HG02678 (cell line): ENCODE results near the gene CD300H.

ENCODE experiments used
- ATAC-seq: cut with Tn5 transposase; IDR thresholded peaks from one replicate; pipeline ENCODE4 v1.9.1; 2021; ENCODE audit warnings: mild to moderate bottlenecking, moderate library complexity; ENCODE audit not compliant: unreplicated experiment

Gene CD300H

DNA sequence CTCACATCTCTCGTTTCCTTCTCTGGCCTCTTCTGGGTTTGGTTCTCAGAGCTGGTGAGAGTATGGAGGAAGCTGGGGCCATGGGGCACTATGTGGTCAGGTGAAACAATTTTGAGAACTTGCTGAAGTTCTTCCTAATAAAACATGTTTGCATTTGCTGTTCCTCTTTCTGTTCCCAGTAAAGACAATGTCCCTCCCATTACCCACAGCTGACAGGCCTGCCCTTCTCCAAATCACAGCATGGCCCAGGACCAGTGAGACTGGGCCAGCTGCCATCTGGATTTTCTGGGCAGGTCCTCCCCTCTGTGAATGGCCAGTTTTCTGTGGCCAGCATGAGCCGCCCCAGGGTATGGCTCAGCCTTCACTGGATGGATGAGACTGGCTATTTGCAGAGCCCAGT, at the start of gene CD300H:
Gene CD300H (minus strand): TSS at position 113 of the 400 bp plus-strand sequence.
- ATAC-seq: no peak

DNA sequence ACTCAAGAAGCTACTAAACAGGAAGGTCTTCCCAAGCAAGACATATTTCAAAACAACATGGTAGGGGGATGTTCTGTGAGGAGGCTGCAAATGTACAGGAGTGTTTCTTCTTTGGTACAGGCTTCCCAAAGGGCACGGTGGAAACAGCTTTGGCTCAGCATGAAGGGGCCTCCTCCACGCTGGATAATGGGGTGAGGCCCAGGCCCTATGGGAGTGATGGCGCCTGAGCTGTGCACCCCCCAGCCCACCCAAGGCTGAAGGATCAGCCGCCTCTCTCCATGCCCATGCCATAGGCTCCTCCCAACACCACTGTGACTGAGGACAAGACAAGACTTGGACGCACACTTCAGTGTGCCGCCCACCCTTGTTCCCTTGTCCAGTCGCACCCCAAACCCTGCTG, 49.4 kb upstream of the CD300H start:
- no peak for ATAC-seq

DNA sequence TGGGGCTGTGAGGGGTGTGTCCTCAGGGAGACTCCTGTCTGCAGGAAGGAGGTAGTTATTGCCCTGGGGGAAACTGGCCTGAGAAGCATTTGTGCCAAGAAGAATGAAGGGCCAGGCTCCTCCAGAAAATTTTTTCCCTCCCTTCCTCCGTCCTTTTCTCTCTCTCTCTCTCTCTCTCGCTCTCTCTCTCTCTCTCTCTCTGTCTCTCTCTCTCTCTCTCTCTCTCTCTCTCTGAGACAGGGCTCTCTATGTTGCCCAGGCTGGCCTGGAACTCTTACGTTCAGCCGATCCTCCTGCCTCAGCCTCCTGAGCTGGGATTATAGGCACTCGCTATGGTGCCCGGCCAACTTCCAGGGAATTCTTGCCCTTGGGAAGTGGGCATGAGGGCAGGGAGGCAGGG, 44.7 kb upstream of the CD300H start:
- ATAC-seq: no peak

GRCh38 chr17:74610108-74610507, 42.8 kb upstream of the CD300H start:
- ATAC-seq: no peak

DNA sequence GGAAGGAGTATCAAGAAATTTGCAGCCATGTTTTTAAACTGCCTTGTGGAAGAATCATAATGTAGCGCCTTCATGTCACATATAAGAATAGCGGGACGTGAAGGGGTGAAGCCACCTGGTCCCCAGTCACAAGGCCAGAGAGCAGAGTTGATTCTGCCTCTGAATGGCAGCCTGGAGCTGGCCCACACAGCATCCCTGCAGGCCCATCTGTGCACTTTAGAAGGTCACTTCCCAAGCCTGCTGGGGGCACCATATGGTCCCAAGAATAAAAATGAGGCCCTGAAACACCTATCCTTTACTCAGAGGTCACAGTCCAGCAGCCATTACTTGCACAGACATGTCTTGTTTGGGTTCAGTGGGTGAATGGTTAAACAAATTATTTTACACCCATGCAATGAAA, 41.2 kb upstream of the CD300H start:
- ATAC-seq: no peak

- no peak for ATAC-seq
These were observed 39.9 kb upstream of the CD300H start for GRCh38 chr17:74607221-74607620.

DNA sequence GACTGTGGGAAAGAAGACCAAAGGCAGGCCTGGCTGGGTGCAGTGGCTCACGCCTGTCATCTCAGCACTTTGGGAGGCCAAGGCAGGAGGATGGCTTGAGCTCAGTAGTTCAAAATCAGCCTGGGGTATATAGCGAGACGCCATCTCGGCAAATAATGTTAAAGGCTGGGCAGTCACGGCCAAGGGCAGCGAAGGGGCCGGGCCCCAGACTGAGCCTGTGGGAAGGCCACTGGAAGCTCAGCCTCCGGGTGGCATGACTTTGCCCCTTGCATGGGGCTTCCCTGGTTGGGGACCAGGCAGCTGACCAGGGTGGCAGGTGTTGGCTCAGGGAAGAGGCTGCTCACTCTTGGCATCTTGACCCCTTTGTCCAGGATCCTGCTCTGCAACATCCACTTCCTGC, 38.7 kb upstream of the CD300H start:
- ATAC-seq: no peak

- ATAC-seq: no peak
These were observed 38.1 kb upstream of the CD300H start for GRCh38 chr17:74605361-74605760.

GRCh38 chr17:74604761-74605160, 37.5 kb upstream of the CD300H start:
- ATAC-seq: no peak

GRCh38 chr17:74604200-74604599, 36.9 kb upstream of the CD300H start:
- ATAC-seq: no peak

GRCh38 chr17:74603746-74604145, 36.4 kb upstream of the CD300H start:
- no peak for ATAC-seq

GRCh38 chr17:74603037-74603635, 35.8 kb upstream of the CD300H start:
- no peak for ATAC-seq

GRCh38 chr17:74601944-74602572, 34.7 kb upstream of the CD300H start:
- ATAC-seq: no peak

DNA sequence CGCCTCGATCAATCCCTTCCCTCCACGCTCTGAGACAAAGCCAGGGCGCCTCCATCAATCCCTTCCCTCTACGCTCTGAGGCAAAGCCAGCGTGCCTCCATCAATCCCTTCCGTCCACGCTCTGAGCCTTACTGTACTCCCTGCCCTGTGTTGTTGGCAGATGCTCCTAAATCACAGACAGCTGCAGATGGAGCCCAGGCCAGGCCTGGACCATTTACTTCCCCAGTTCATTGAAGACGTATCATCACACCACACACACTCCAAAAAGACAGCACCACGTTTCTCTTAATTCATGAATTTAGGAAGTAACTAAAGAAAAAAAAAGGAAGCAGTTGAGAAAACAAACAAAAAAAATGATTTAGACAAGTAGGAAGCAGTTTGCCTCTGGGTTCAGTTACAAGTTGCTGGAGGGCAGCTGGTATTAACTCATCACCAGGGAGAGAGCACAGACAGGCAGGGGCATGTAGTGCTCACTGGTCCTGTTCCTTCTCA, 32.2 kb upstream of the CD300H start:
- ATAC-seq: no peak

GRCh38 chr17:74599023-74599399, 31.7 kb upstream of the CD300H start:
- ATAC-seq: no peak

GRCh38 chr17:74598346-74599022, 31.2 kb upstream of the CD300H start:
- no peak for ATAC-seq

GRCh38 chr17:74597069-74597790, 29.9 kb upstream of the CD300H start:
- no peak for ATAC-seq

- no peak for ATAC-seq
These were observed 27.9 kb upstream of the CD300H start for GRCh38 chr17:74595037-74595750.

GRCh38 chr17:74592087-74592990, 25.0 kb upstream of the CD300H start, which contains the start of gene CD300LD:
Gene CD300LD, minus strand, starts transcription at chr17:74592283. Its CDS starts 81 bp downstream, at chr17:74592202.
- no peak for ATAC-seq

GRCh38 chr17:74591503-74591902, 24.2 kb upstream of the CD300H start:
- ATAC-seq: no peak
